ENCODE measurements around the gene RNF167.

Gene RNF167

DNA sequence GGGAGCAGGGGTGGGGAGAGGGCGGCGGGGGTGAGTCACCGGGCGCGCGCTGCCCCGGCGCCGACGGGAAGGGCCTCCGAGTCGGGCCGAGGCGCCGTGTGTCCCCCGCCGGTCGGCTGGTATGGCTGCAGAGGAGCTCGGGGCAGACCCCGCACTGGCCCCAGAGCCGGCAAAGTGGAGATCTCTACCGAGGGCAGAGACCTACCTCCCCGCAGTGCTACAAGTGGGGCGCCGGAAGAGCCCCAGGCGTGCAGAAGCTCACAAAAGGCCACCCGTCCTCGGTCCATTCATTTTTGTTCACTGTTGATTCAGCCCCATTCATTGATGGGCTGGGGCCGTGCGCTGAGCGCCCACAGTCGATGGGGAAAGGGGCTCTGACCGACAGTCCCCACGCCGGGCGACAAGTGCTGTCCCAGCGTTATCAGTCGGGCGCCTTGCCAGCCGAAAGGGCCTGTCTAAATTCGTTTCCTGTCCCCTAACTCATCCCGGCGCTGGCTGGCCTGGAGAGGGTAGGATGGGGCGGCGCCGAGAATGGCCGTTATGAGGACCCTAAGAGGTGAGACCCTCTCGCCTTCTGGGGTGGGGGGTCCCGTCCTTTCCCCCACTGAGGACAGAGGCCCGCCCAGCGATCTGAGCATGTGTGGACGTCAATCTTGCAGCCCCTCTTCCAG, 10.1 kb downstream of the RNF167 start:
- FAIRE-seq (peak; percentile 85), DNase-seq (ENCODE audit: insufficient read length) (no peak)
- TF ChIP-seq TAF1 (IDR thresholded peaks at IDR 0.05; ENCODE audit: borderline replicate concordance, low read depth, low read length) (no peak), POLR2AphosphoS5 (IDR thresholded peaks at IDR 0.05; ENCODE audit: low read depth, low read length) (peak; percentile 64), POLR2A (IDR thresholded peaks at IDR 0.05; ENCODE audit: low read depth, low read length) (peak; percentile 60; the same call in 1 of the 2 replicates)

- DNase-seq (ENCODE audit: insufficient read length) = no peak
- TF ChIP-seq POLR2AphosphoS5 (IDR thresholded peaks at IDR 0.05; ENCODE audit: low read depth, low read length) = no peak; the same call in 1 of the 2 replicates
- FAIRE-seq = no peak
Measured at GRCh38 chr17:4950746-4951204, 10.7 kb downstream of the RNF167 start, which contains the start of gene ENO3. TSS of gene ENO3 (plus strand) at chr17:4951119. CDS start at chr17:4951830, 711 bp downstream.

GRCh38 chr17:4951486-4951885, 11.4 kb downstream of the RNF167 start:
- TF ChIP-seq TAF1 (IDR thresholded peaks at IDR 0.05; ENCODE audit: borderline replicate concordance, low read depth, low read length) (no peak), POLR2AphosphoS5 (IDR thresholded peaks at IDR 0.05; ENCODE audit: low read depth, low read length) (no peak), POLR2A (IDR thresholded peaks at IDR 0.05; ENCODE audit: low read depth, low read length) (no peak)
- DNase-seq (ENCODE audit: insufficient read length) (no peak), FAIRE-seq (no peak)

- FAIRE-seq (no peak), DNase-seq (ENCODE audit: insufficient read length) (no peak)
- TF ChIP-seq POLR2A (IDR thresholded peaks at IDR 0.05; ENCODE audit: low read depth, low read length) = no peak
Measured at GRCh38 chr17:4953451-4953961, 13.4 kb downstream of the RNF167 start.

- TF ChIP-seq POLR2A (IDR thresholded peaks at IDR 0.05; ENCODE audit: low read depth, low read length) (no peak), TAF1 (IDR thresholded peaks at IDR 0.05; ENCODE audit: borderline replicate concordance, low read depth, low read length) (no peak), POLR2AphosphoS5 (IDR thresholded peaks at IDR 0.05; ENCODE audit: low read depth, low read length) (no peak)
- FAIRE-seq (no peak), DNase-seq (ENCODE audit: insufficient read length) (no peak)
Measured at GRCh38 chr17:4955091-4955490, 15.0 kb downstream of the RNF167 start.

DNA sequence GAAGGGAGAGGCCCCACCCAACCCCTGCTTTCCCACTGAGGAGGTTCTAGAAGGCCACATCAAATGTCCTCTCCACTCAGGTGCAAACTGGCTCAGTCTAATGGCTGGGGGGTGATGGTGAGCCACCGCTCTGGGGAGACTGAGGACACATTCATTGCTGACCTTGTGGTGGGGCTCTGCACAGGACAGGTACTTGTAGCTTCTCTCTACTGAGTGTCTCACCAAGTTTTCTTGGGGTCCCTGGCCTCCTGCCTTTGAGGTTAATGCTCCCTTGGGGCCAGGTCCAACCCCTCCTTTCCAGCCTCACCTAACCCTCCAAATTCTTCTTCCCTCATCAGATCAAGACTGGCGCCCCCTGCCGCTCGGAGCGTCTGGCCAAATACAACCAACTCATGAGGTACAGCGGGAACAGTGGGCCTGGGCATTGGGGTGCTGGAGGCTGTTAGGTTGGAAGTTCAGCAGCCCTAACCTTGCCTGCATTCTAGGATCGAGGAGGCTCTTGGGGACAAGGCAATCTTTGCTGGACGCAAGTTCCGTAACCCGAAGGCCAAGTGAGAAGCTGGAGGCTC, 16.5 kb downstream of the RNF167 start:
- FAIRE-seq = no peak

DNA sequence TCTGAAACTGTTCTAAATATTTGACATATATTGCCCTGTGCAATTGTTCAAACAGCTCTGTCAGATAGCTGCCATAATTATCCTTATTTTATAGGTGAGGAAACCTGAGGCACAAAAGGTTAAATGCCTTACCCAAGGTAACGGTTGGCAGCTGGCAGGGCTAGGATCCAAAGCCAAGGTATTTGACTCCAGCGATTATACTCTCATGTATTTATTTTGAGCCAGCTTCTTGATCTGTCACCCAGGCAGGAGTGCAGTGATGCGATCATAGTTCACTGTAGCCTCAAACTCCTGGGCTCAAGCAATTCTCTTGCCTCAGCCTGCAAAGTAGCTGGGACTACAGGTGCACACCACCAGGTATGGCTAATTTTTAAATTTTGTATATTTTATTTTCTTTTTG, 18.0 kb downstream of the RNF167 start:
- FAIRE-seq (no peak), DNase-seq (ENCODE audit: insufficient read length) (no peak)
- TF ChIP-seq POLR2A (IDR thresholded peaks at IDR 0.05; ENCODE audit: low read depth, low read length) = no peak
- TF ChIP-seq TAF1 (IDR thresholded peaks at IDR 0.05; ENCODE audit: borderline replicate concordance, low read depth, low read length) = no peak

More for the DNA sequence above, 16.5 kb downstream of the RNF167 start:
- no peak for DNase-seq (ENCODE audit: insufficient read length)
- TF ChIP-seq POLR2A (IDR thresholded peaks at IDR 0.05; ENCODE audit: low read depth, low read length) = no peak
- no peak for TF ChIP-seq TAF1 (IDR thresholded peaks at IDR 0.05; ENCODE audit: borderline replicate concordance, low read depth, low read length)
- TF ChIP-seq POLR2AphosphoS5 (IDR thresholded peaks at IDR 0.05; ENCODE audit: low read depth, low read length) = no peak

DNA sequence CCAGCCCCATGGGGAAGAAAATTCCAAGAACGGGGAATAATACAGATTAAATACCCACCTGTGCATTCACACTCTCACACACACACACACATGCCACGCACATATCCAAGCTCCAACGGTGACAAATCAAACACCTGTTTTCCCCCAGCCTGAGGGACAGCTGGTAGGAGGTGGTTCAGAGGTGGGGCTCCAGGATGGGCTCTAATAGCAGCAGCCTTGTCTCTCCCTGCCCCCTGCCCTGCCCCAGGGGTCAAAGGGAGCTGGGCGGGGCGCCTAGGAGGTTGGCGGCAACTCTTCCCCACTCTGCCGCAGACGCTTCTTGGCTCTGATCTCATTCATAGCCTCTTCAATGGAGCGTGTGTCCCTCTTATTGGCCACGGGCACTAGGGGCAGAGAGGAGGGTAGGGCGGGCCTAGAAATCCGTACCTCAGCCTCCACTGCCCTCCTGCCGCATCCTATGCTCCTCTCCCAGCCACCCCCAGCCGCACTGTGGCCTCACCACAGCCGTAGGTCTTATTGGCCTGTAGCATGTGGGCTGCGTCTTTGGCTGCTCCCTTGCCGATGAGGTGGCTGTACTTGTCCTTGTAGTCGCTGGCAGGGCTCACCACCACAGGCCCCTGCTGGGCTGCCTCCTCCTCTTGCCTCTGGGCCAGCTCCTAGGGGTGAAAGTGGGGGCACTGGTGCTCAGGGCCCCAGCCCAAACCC, 19.3 kb downstream of the RNF167 start:
- TF ChIP-seq POLR2AphosphoS5 (IDR thresholded peaks at IDR 0.05; ENCODE audit: low read depth, low read length) (no peak), TAF1 (IDR thresholded peaks at IDR 0.05; ENCODE audit: borderline replicate concordance, low read depth, low read length) (no peak), POLR2A (IDR thresholded peaks at IDR 0.05; ENCODE audit: low read depth, low read length) (no peak)
- DNase-seq (ENCODE audit: insufficient read length) = no peak
- no peak for FAIRE-seq

DNA sequence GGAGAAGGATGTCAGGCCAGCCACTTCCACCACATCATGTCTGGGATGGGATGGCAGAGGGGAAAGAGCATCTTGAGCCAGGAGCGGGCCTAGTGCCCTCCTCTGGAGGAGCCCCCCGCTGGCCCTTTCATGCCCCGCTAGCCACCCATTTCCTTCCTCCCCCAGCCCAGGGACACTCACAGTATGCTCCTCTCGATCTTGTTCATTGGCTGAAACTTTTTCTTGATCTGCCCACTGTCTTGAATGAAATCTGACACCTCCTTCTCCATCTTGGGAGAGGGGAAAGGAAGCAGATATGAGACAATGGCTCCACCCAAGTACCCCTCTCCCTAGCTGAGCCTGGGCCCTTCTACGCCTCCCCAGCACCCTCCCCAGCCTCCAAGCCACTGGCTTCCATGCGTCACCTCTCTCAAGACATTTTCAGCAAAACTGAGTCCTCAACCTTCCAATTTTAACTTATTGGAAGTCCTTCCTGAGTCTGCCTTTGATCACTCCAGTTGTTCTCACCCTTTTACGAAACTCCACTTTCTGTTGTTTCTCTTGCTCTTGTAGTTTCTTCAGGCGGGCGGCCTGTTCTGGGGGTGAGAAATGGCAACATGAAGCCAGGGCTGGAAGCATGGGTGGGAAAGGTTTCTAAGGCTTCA, 20.3 kb downstream of the RNF167 start:
- no peak for FAIRE-seq
- DNase-seq (ENCODE audit: insufficient read length) = no peak
- TF ChIP-seq POLR2A (IDR thresholded peaks at IDR 0.05; ENCODE audit: low read depth, low read length) = no peak
- no peak for TF ChIP-seq POLR2AphosphoS5 (IDR thresholded peaks at IDR 0.05; ENCODE audit: low read depth, low read length)

- no peak for TF ChIP-seq POLR2A (IDR thresholded peaks at IDR 0.05; ENCODE audit: low read depth, low read length)
- no peak for TF ChIP-seq POLR2AphosphoS5 (IDR thresholded peaks at IDR 0.05; ENCODE audit: low read depth, low read length)
- TF ChIP-seq TAF1 (IDR thresholded peaks at IDR 0.05; ENCODE audit: borderline replicate concordance, low read depth, low read length) = no peak
- no peak for DNase-seq (ENCODE audit: insufficient read length)
- no peak for FAIRE-seq
Measured at GRCh38 chr17:4965311-4965986, 25.4 kb downstream of the RNF167 start.

DNA sequence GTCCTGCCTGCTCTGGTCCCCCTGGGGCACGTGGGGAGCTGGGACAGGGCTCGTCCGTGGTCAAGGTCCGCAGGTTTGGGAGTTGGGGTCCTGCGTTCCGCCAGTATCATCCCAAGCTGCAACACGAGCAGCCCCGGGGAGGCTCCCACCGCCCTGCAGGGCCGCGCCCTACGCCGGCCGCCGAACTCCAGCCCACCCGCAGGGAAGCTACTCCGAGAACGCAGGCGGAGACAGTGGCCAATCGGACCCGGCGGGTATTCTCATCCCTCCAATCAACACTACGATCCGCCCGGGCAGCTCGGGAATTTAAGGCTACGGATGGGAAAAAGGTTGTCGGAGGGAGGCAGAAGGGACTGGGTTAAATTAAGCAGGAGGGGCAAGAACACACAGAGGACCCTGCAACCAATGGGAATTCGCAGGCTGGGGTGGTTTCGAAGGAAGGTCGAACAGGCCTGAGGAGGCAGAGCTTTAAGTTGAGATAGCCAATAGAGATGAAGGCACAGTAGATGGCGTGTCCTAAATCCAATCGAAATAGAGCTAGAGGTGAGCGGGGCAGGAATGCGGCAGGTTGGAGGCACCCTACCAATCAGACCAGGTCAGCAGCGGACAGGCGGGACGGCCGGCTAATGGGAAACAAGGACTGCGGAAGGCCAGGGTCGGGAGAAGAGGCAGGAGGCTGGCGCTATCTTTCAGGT, 26.9 kb downstream of the RNF167 start:
- TF ChIP-seq POLR2AphosphoS5 (IDR thresholded peaks at IDR 0.05; ENCODE audit: low read depth, low read length) = no peak; the same call in 1 of the 2 replicates
- TF ChIP-seq TAF1 (IDR thresholded peaks at IDR 0.05; ENCODE audit: borderline replicate concordance, low read depth, low read length) = no peak
- TF ChIP-seq POLR2A (IDR thresholded peaks at IDR 0.05; ENCODE audit: low read depth, low read length) = no peak
- FAIRE-seq = no peak
- peak; percentile 97 for DNase-seq (ENCODE audit: insufficient read length)

Measured in GM12892 (cell line).